ENCODE data around the gene RYR2. TPM values are rescaled to one million over a fixed set of nuclear protein-coding genes. Genes with fewer than 3 reads are reported as not detected.

The RYR2 gene
- total RNA-seq (2014; rRNA removed; shearing (Covaris generic)) = under 0.01 TPM in 1 of 2 replicates, not detected in the other

GRCh38 chr1:237041795-237042525 is at the start of gene RYR2:
RYR2 (plus strand) TSS chr1:237042184; CDS start chr1:237042522, 338 bp downstream.
- DNase-seq (ENCODE audit: low read depth) = no peak

DNA sequence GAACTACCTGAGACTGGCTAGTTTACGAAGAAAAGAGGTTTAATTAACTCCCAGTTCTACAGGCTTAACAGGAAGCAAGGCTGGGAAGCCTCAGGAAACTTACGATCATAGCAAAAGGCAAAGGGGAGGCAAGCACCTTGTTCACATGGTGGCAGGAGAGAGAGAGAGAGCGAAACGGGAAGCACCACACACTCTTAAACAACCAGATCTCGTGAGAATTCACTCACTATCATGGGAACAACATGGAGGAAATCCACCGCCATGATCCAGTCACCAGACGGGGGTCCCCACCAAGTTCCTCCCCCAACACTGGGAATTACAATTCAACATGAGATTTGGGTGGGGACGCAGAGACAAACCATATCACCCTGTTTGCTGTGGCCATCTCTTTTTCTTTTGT is 49.5 kb upstream of the RYR2 start:
- no peak for DNase-seq (ENCODE audit: low read depth)

GRCh38 chr1:236994450-236994849 is 47.5 kb upstream of the RYR2 start:
- DNase-seq (ENCODE audit: low read depth) = no peak

- no peak for DNase-seq (ENCODE audit: low read depth)
These were observed 44.6 kb upstream of the RYR2 start for GRCh38 chr1:236997361-236997760.

GRCh38 chr1:236997882-236998281 is 44.1 kb upstream of the RYR2 start:
- DNase-seq (ENCODE audit: low read depth) = no peak

DNA sequence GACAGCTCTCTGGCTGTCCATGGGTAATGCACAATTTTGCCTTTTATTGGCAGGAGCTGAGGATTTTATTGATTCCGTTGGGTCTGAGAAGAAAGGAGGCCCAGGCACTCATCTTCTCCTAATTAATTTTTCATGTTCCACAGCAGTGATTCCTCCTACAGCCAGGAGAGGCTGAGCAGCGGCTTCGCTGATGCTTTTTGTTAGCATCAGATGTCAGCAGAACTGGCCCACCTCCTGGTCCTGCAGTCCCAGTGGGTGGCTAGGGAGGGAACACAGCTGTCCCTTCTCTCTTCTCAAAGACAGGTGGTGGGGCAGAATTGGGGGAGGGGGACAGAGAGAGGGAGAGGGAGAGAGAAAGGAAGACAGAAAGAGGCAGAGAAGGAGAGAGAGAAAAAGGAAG is 43.4 kb upstream of the RYR2 start:
- DNase-seq (ENCODE audit: low read depth) = no peak

GRCh38 chr1:237000191-237000590 is 41.8 kb upstream of the RYR2 start:
- DNase-seq (ENCODE audit: low read depth) = no peak

- DNase-seq (ENCODE audit: low read depth) = no peak
These were observed 38.5 kb upstream of the RYR2 start for GRCh38 chr1:237003516-237003915.

GRCh38 chr1:237004116-237004515 is 37.9 kb upstream of the RYR2 start, which contains the start of gene MT1HL1:
MT1HL1 (minus strand) TSS chr1:237004441; CDS start chr1:237004372, 69 bp downstream.
- DNase-seq (ENCODE audit: low read depth) = no peak

DNA sequence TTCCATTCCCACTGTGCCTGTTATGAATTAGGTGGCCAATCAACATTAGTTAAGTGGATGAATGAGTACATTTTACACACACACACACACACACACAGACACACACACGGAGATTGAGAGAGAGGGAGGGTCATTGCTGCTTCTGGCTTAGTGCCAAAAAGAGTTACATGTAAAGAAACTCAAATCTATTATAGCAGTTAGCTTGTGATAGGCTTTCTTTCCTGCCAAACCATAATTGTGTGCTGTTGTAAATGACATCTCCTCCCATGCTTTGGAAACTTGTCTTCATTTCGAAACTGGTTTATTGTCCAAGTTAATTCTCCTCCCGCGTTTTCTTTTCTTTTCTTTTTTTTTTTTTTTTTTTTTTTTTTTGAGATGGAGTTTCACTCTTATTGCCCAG is 36.3 kb upstream of the RYR2 start:
- DNase-seq (ENCODE audit: low read depth) = no peak

GRCh38 chr1:237007147-237007881 is 34.7 kb upstream of the RYR2 start:
- DNase-seq (ENCODE audit: low read depth) = no peak

- no peak for DNase-seq (ENCODE audit: low read depth)
These were observed 32.4 kb upstream of the RYR2 start for GRCh38 chr1:237009611-237010010.

DNA sequence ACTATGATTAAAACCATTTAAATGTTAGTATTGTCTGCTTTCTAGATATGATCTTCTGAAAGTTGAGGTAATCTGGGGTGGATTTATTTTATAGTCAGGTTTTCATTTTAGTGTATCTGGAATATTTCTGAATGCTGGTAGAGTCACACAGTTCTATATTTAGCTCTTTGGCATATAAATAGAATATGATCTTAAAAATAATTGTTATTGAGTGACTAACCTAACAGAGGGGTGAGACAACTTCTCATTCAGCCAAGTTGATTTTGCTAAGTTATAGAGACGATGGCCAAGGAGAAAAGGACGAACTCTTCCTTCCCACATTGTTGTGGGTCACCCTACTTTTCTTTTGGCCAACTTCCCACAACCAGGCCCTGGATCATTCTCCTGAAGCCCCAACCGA is 30.6 kb upstream of the RYR2 start:
- DNase-seq (ENCODE audit: low read depth) = no peak

DNA sequence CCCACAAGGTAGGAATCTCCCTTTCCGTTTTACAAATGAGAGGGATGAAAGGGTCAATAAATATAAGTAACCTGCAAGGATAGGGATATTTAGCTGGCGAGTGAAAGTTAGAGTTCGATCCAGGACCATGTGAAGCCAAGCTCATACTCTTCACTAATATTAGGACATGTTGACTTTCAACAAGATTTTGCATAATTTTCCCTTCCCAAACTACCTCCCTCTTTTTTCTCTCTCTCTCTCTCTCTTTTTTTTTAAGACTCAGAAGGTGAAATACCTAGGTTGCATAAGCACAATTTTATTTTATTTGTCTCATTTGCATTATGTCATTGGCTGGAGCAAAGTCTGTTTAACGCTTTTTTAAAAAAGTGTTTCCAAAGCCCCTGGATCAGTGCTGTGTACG is 29.6 kb upstream of the RYR2 start:
- DNase-seq (ENCODE audit: low read depth) = no peak

DNA sequence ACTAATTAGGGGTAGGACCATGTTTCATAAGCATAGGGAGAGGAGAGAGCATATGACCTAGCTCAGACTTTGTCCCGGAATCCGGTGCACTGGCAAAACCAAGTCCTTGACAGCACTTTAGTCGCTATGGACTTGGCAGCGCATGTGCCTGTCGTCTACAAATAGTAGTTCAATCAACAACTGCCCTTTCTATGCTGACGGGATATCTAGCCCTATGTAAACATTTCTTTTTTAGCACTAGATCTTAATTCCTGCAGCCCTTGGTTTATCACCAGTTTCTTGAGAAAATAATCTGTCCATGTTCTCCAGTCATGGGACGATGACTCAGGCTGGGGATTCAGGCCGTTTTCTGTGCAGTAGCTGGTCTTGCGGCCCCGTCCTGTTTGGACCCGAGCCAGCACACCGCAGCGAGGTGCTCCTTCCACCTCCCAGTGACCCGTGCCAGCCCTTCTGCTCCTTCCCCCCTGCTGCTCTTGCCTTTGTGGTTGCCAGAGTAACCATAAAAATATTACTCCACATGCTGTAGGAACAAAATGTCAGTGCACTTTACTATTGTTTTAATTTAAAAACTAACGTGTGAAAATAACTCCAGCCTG is 29.1 kb upstream of the RYR2 start:
- peak; percentile 56 for DNase-seq (ENCODE audit: low read depth)

DNA sequence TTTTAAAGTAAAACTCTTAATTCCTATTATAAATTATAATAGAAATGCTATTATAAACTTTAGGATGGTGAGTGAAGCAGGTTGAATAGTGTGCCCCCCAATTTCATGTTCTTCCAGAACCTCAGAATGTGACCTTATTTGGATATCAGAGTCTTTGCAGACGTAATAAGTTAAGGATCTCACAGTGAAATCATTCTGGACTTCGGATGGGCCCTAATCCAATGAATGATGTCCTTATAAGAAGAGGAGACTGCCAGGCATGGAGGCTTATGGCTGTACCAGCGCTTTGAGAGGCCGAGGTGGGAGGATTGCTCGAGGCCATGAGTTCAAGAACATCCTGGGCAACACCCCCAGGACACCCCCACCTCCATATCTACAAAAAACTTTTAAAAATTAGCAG is 28.4 kb upstream of the RYR2 start:
- DNase-seq (ENCODE audit: low read depth) = no peak

DNA sequence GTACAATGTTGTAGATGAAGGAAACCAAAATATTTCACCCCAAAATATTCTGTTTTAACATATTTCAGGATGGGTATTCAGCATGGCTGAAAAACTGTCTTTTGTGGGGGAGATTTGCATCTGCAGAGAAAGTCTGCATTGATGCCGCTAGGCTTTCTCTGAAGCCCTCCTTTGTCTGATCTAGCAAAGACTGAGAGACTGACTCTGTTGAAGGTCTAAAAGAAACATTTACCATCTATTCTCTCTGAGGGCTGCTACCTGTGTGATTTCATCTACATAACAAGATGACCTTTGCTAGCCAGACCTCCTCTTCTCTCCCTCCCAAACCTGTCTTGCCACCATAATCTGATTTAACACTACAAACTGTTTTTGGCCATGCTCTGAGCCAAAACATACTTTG is 25.4 kb upstream of the RYR2 start:
- DNase-seq (ENCODE audit: low read depth) = no peak

GRCh38 chr1:237018896-237019295 is 23.1 kb upstream of the RYR2 start:
- no peak for DNase-seq (ENCODE audit: low read depth)

DNA sequence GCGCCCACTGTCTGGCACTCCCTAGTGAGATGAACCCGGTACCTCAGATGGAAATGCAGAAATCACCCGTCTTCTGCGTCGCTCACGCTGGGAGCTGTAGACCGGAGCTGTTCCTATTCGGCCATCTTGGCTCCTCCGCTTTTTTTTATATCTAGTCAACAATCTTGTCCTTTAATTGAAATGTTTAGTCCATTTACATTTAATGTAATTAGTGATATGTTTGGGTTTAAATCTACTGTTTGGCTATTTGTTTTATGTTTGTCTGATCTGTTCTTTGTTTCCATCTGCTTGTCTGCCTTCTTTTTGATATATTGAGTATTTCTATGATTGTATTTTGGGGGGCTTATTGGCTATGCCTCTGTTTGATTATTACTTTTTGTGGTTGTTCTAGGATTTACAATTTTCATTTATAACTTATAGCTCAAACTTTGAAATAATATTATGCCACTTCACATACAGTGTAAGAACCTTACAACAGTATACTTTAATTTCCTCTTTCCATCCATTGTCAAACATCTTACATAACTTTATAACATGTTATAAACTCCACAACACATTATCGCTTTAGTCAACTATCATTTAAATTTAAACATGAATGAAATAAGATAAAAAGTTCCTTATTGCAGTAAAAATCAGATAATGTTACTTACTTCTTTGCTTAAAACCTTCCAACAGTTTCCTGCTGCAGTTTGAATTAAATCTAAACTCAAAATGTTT is 16.5 kb upstream of the RYR2 start:
- no peak for DNase-seq (ENCODE audit: low read depth)

- DNase-seq (ENCODE audit: low read depth) = no peak
These were observed 12.7 kb upstream of the RYR2 start for GRCh38 chr1:237029240-237029639.

DNA sequence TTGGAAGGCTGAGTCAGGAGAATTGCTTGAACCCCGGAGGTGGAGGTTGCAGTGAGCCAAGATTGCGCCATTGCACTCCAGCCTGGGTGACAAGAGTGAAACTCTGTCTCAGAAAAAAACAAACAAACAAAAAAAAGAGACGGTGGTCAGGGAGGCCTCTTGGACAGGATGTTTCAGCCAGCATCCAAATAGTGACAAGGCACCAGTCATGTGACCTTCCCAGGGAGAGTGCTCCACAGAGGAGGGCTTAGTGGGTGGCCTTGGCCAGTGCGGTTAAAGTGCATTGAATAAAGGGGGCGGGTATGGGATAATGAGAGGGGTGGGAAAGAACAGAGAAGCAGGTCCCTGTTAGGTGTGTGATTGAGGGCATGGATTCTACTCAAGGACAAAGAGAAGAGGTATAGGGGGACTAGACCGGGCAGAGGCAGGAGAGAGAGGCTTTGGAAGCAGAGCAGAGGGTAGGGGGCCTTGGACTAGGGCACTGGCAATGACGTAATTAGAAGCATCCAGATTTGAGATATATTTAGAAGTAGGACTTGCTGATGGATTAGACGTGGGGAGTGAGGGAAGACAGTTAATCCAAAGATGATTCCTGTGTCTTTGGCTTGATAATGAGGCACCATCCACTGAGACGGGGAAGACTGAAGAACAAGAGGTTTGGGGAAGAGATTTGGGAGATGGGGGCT is 12.0 kb upstream of the RYR2 start:
- no peak for DNase-seq (ENCODE audit: low read depth)

- DNase-seq (ENCODE audit: low read depth) = peak; percentile 27
These were observed 10.5 kb upstream of the RYR2 start for GRCh38 chr1:237031480-237031879.

Measured in RPMI7951 (cell line).